Keratinocyte (primary cell): ENCODE results near the gene TACC3. TPM values are rescaled to one million over a fixed set of nuclear protein-coding genes. Genes with fewer than 3 reads are reported as not detected.

Experiments
- DNase-seq: peaks from one replicate; pipeline ENCODE4 v3.0.0-alpha.2; 2011; ENCODE audit warnings: low read depth, missing footprints, low spot score
- FAIRE-seq: peaks from 2 replicates; lab custom pipeline; 2011; peaks lifted over from hg19 to GRCh38; lab: Jason Lieb, UNC
- H2AFZ ChIP-seq: 2 replicates; pipeline ENCODE4 v1.6.0; 2012; ENCODE audit warnings: low read length, control low read depth, inconsistent platforms; ENCODE audit not compliant: control insufficient read depth
- H3K27ac ChIP-seq: 2 replicates; pipeline ENCODE4 v1.5.1; 2011; ENCODE audit warnings: low read length; ENCODE audit not compliant: control insufficient read depth, insufficient read depth
- H3K27me3 ChIP-seq: 3 replicates; pipeline ENCODE4 v1.6.0; 2011; ENCODE audit warnings: low read length; ENCODE audit not compliant: control insufficient read depth, insufficient read depth; ENCODE audit errors: extremely low read depth
- H3K36me3 ChIP-seq, 2 experiments: 2 replicates in 1 of 2; 3 replicates in 1 of 2; pipeline ENCODE4 v1.5.1; 2011; ENCODE audit warnings: low read length in 2 of 2, mild to moderate bottlenecking in 1 of 2; ENCODE audit not compliant: control insufficient read depth in 2 of 2, insufficient read depth in 2 of 2; ENCODE audit errors: extremely low read depth in 1 of 2
- H3K4me1 ChIP-seq: 3 replicates; pipeline ENCODE4 v1.5.1; 2011; ENCODE audit warnings: low read length; ENCODE audit not compliant: control insufficient read depth, insufficient read depth; ENCODE audit errors: extremely low read depth
- H3K4me2 ChIP-seq: 3 replicates; pipeline ENCODE4 v1.6.0; 2011; ENCODE audit warnings: low read depth, low read length; ENCODE audit not compliant: control insufficient read depth, insufficient read depth; ENCODE audit errors: extremely low read depth
- H3K4me3 ChIP-seq, 3 experiments: fragments of 200-600 bp in 1 of 3; sonication (generic) in 1 of 3; 2 replicates in 2 of 3; 3 replicates in 1 of 3; pipeline ENCODE4 v1.5.1; 2011 to 2016; ENCODE audit warnings: low read length in 3 of 3, mild to moderate bottlenecking in 3 of 3, control low read depth in 2 of 3, inconsistent platforms in 1 of 3, low read depth in 1 of 3, mixed read lengths in 1 of 3, mixed run types in 1 of 3, moderate library complexity in 1 of 3; ENCODE audit not compliant: control insufficient read depth in 2 of 3, insufficient read depth in 2 of 3; ENCODE audit errors: extremely low read depth in 1 of 3
- H3K79me2 ChIP-seq: 2 replicates; pipeline ENCODE4 v1.6.0; 2012; ENCODE audit warnings: low read length; ENCODE audit not compliant: control insufficient read depth, insufficient read depth
- H3K9ac ChIP-seq: 3 replicates; pipeline ENCODE4 v1.6.0; 2011; ENCODE audit warnings: low read length; ENCODE audit not compliant: control insufficient read depth, insufficient read depth; ENCODE audit errors: extremely low read depth
- H3K9me1 ChIP-seq: 3 replicates; pipeline ENCODE4 v1.6.0; 2011; ENCODE audit warnings: low read length; ENCODE audit not compliant: control insufficient read depth, insufficient read depth; ENCODE audit errors: extremely low read depth
- H3K9me3 ChIP-seq: 2 replicates; pipeline ENCODE4 v1.5.1; 2012; ENCODE audit warnings: low read depth, low read length; ENCODE audit not compliant: control insufficient read depth
- H4K20me1 ChIP-seq: 3 replicates; pipeline ENCODE4 v1.6.0; 2011; ENCODE audit warnings: low read length; ENCODE audit not compliant: control insufficient read depth, insufficient read depth; ENCODE audit errors: extremely low read depth
- EZH2 ChIP-seq: IDR thresholded peaks from one replicate; pipeline ENCODE4 v1.6.1; 2012; ENCODE audit warnings: inconsistent platforms, mild to moderate bottlenecking, low read length, moderate library complexity
- dilution Hi-C: fragments of 300-500 bp; cut with MboI; formaldehyde crosslinking; loops from one replicate; pipeline ENCODE4 v1.7.0; 2020; ENCODE audit warnings: low sequenced_read_pairs; ENCODE audit not compliant: extremely low pct_ligation_motif_present
- polyA plus RNA-seq, 5 experiments: library from polyadenylated mRNA; depleted of rRNA in 3 of 5; stranded (reverse) in 3 of 5; stranded (forward) in 1 of 5; unstranded in 1 of 5; fragments of >200 nt; gene quantifications; 1 replicate in 1 of 5; 2 replicates in 3 of 5; 3 replicates in 1 of 5; pipeline versions ENCODE4 v1.2.1 to v1.2.3, GENCODE V29; 2011 to 2012; ENCODE audit warnings: missing spikeins in 2 of 5, low read depth in 1 of 5, low replicate concordance in 1 of 5
- TF ChIP-seq, protein P1 (sequence below), 3 experiments: IDR thresholded peaks in 1 of 3; conservative IDR thresholded peaks in 1 of 3; optimal IDR thresholded peaks in 1 of 3; 2 replicates in 2 of 3; 3 replicates in 1 of 3; pipeline versions ENCODE3 to v1.5.1; 2011; ENCODE audit warnings: low read length in 3 of 3, mild to moderate bottlenecking in 3 of 3, moderate library complexity in 2 of 3, control low read depth in 1 of 3, inconsistent platforms in 1 of 3; ENCODE audit not compliant: insufficient read depth in 2 of 3; ENCODE audit errors: extremely low read depth in 1 of 3

The TACC3 gene
- polyA plus RNA-seq, 1 donor (not counting 4 experiments of a cell fraction or from before 2014, with no cell fraction given) = 19.1 TPM

DNA sequence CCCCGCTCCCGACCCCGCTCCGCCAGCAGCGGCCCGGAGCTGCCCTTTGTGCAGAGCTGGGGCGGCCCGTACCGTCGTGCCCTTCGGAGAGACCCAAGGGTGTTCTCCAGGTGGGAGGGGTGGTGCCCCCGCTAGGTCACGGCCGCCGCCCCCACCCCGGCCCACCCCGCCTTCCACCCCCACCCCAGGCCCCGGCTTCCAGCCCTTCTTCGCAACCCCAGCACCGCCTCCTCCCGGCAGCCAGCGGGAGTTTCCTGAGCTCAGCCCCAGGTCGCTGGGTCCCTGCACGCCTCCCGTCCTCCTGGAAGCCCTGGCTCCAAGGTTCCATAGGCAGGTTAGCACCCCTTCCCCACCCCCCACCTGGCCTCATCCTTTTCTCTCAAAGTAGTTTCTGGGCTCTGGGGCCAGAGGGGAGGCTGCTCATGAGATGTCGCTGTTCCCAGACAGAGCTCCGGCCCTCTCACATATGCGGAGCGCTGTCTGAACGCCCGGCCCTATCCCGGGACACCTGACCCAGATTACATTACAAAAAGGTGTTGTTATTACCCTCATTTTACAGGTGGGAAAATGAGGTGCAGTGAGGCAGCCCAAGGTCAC lies 46.5 kb downstream of the TACC3 start:
- peaks cover 36% of the 10 kb centered on the region for H3K4me1 ChIP-seq
- no peaks in the 10 kb centered on the region for H3K9me3 ChIP-seq
- H3K27me3 ChIP-seq = no peaks in the 10 kb centered on the region
- peak overlapping the region; percentile 58 for H3K4me2 ChIP-seq
- no peak for TF ChIP-seq EZH2
- TF ChIP-seq, protein P1, sequence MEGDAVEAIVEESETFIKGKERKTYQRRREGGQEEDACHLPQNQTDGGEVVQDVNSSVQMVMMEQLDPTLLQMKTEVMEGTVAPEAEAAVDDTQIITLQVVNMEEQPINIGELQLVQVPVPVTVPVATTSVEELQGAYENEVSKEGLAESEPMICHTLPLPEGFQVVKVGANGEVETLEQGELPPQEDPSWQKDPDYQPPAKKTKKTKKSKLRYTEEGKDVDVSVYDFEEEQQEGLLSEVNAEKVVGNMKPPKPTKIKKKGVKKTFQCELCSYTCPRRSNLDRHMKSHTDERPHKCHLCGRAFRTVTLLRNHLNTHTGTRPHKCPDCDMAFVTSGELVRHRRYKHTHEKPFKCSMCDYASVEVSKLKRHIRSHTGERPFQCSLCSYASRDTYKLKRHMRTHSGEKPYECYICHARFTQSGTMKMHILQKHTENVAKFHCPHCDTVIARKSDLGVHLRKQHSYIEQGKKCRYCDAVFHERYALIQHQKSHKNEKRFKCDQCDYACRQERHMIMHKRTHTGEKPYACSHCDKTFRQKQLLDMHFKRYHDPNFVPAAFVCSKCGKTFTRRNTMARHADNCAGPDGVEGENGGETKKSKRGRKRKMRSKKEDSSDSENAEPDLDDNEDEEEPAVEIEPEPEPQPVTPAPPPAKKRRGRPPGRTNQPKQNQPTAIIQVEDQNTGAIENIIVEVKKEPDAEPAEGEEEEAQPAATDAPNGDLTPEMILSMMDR (optimal IDR thresholded peaks at IDR 0.05 in 1 of 3, IDR thresholded peaks at IDR 0.05 in 1 of 3, conservative IDR thresholded peaks at IDR 0.05 in 1 of 3; ENCODE audit: extremely low read depth in 1 of 3, insufficient read depth in 2 of 3, low read length in 3 of 3) = peak in 2 of 3 experiments; percentile 32 to 62
- H3K36me3 ChIP-seq = no peaks in the 10 kb centered on the region
- dilution Hi-C loops = no loop called here
- H3K79me2 ChIP-seq = no peaks in the 10 kb centered on the region
- H3K4me3 ChIP-seq = peak overlapping the region in 2 of 3 experiments; percentile 8 to 26
- no peak overlapping the region for H3K9ac ChIP-seq
- H2AFZ ChIP-seq = no peak overlapping the region
- FAIRE-seq (no peak), DNase-seq (no peak)
- H3K9me1 ChIP-seq = no peaks in the 10 kb centered on the region
- no peak overlapping the region for H3K27ac ChIP-seq
- H4K20me1 ChIP-seq = no peaks in the 10 kb centered on the region

DNA sequence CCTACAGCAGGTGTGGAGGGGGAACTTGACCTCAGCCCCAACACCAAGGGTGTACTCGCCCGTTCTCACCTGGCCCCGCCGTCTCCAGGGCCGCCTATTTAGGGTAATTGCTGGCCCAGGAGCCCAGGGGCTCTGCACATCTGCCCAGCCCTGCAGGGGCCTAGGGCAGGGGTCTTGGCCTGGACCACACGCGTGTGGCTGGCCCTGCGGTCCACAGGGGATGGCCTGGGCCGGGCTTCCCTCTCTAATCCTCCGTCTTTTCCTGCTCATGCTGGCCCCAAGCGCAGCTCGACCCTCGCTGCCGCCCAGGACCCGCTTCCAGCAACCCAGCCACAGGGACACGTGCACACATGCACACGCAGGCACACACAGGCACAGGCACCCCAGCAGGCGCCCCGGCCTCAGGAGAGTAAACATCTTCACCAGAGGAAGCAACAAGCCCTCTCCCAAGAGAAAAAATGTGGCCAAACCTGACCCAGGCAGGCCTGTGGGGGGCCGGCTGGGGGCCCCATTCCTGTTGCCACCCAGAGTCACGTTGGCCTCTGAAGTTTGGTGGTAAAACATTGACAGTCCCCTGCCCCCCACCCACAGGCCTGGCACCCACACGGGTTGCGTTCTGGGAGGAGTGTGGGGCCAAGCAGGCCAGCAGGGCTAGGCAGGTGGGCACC lies 47.2 kb downstream of the TACC3 start:
- H3K4me2 ChIP-seq = peak overlapping the region; percentile 58
- dilution Hi-C loops = no loop called here
- H3K36me3 ChIP-seq = no peaks in the 10 kb centered on the region
- no peaks in the 10 kb centered on the region for H3K9me1 ChIP-seq
- H3K27ac ChIP-seq = no peak overlapping the region
- no peaks in the 10 kb centered on the region for H4K20me1 ChIP-seq
- H3K79me2 ChIP-seq = no peaks in the 10 kb centered on the region
- H3K4me3 ChIP-seq = no peak overlapping the region
- DNase-seq = no peak
- no peak for FAIRE-seq
- H3K4me1 ChIP-seq = peaks cover 42% of the 10 kb centered on the region
- no peak for TF ChIP-seq EZH2
- TF ChIP-seq, protein P1 (optimal IDR thresholded peaks at IDR 0.05 in 1 of 3, IDR thresholded peaks at IDR 0.05 in 1 of 3, conservative IDR thresholded peaks at IDR 0.05 in 1 of 3; ENCODE audit: extremely low read depth in 1 of 3, insufficient read depth in 2 of 3, low read length in 3 of 3) = no peak
- no peaks in the 10 kb centered on the region for H3K9me3 ChIP-seq
- H2AFZ ChIP-seq = no peak overlapping the region
- H3K9ac ChIP-seq = no peak overlapping the region
- no peaks in the 10 kb centered on the region for H3K27me3 ChIP-seq
